ENCODE measurements around the gene CATSPER1. TPM values are rescaled to one million over a fixed set of nuclear protein-coding genes. Genes with fewer than 3 reads are reported as not detected.
A peak's percentile ranks its signal among the peaks of the same experiment; 100 is the strongest.

Gene CATSPER1
- total and polyA plus RNA-seq, 2 of the 8 experiments (the other 6 are each of a cell fraction or from before 2014, with no cell fraction given) = not detected

- FAIRE-seq = no peak
- 85% methylated on average over 14 of the region's 25 CpGs; no CpG with 5 or more reads in 1 of the 2 experiments for WGBS, 2 experiments (ENCODE audit: extremely low coverage in 1 of 2, insufficient coverage in 1 of 2, insufficient read length in 1 of 2, insufficient replicate concordance in 2 of 2, low coverage in 1 of 2, low lambda C conversion rate in 2 of 2, missing lambda C conversion rate in 1 of 2)
- no peak for TF ChIP-seq ATF2 (IDR thresholded peaks at IDR 0.05; ENCODE audit: low read length)
- TF ChIP-seq GTF2F1 (IDR thresholded peaks at IDR 0.05; ENCODE audit: borderline replicate concordance, low read depth, low read length) = no peak
- no peak for TF ChIP-seq BACH1 (IDR thresholded peaks at IDR 0.05; ENCODE audit: low read length)
- TF ChIP-seq TCF12 (IDR thresholded peaks at IDR 0.05; ENCODE audit: low read depth, low read length) = no peak
- no peak for TF ChIP-seq RXRA (IDR thresholded peaks at IDR 0.05; ENCODE audit: insufficient read depth, low read depth, low read length)
- TF ChIP-seq FOSL1 (IDR thresholded peaks at IDR 0.05; ENCODE audit: insufficient read depth, low read depth, low read length) = no peak
- TF ChIP-seq MAX (IDR thresholded peaks at IDR 0.05) = no peak
- no peak for TF ChIP-seq RAD21 (IDR thresholded peaks at IDR 0.05 in 1 of 2, conservative IDR thresholded peaks at IDR 0.05 in 1 of 2; ENCODE audit: low read depth in 2 of 2, low read length in 2 of 2)
- TF ChIP-seq JUN (IDR thresholded peaks at IDR 0.05; ENCODE audit: low read depth, low read length) = no peak
Measured at GRCh38 chr11:66020618-66021357, 5.5 kb downstream of the CATSPER1 start.

More at GRCh38 chr11:66020618-66021357, 5.5 kb downstream of the CATSPER1 start:
- no peak overlapping the region for H3K4me2 ChIP-seq (ENCODE audit: insufficient read depth in 1 of 2, low read depth in 2 of 2, low read length in 2 of 2)
- peaks cover 0 to 18% (median 5%) of the 10 kb centered on the region in 4 experiments; a peak in 4 of 7 replicates for H3K27me3 ChIP-seq (replicated peaks in 1 of 4; ENCODE audit: control insufficient read depth in 3 of 4, extremely low read depth in 1 of 4, insufficient read depth in 3 of 4, low read length in 3 of 4)
- H3K79me2 ChIP-seq (ENCODE audit: control insufficient read depth in 1 of 2, insufficient read depth in 2 of 2, low read length in 2 of 2) = no peaks in the 10 kb centered on the region
- H3K23me2 ChIP-seq (ENCODE audit: low read depth, low read length) = no peaks in the 10 kb centered on the region
- POLR2A ChIA-PET (ENCODE audit: partially characterized antibody) = interaction anchor here (1.4 kb wide), 1 partner anchor 12 kb away, joined by 4 read pairs; no protein-coding TSS in a partner anchor
- H3K79me1 ChIP-seq (ENCODE audit: low read depth, low read length) = no peaks in the 10 kb centered on the region
- H2AFZ ChIP-seq (ENCODE audit: low read length) = no peak overlapping the region
- no peak overlapping the region for H4K91ac ChIP-seq (replicated peaks; ENCODE audit: insufficient read length, low read length)
- H3K27ac ChIP-seq (ENCODE audit: low read depth, low read length) = no peak overlapping the region
- H2AK5ac ChIP-seq (ENCODE audit: low read depth, low read length) = no peak overlapping the region
- H3K56ac ChIP-seq (replicated peaks; ENCODE audit: insufficient read length, low read depth, low read length) = peak overlapping the region; percentile 30
- no peaks in the 10 kb centered on the region for H3K9me3 ChIP-seq (ENCODE audit: insufficient read depth in 2 of 2, low read depth in 1 of 2, low read length in 1 of 2)
- H2BK20ac ChIP-seq (ENCODE audit: low read length) = no peak overlapping the region
- DNase-seq (ENCODE audit: low read depth in 1 of 2, low spot score in 2 of 2) = no peak
- no peak overlapping the region for H4K5ac ChIP-seq (ENCODE audit: insufficient read length, low read depth, low read length)
- H4K8ac ChIP-seq (ENCODE audit: extremely low read depth, insufficient read depth, low read length) = peak overlapping the region; percentile 68
- no peak overlapping the region for H2BK15ac ChIP-seq (ENCODE audit: low read length)
- H3K14ac ChIP-seq (ENCODE audit: insufficient read length) = no peak overlapping the region
- no peaks in the 10 kb centered on the region for H4K20me1 ChIP-seq (replicated peaks in 1 of 2; ENCODE audit: control insufficient read depth in 1 of 2, insufficient read depth in 2 of 2, low read length in 2 of 2)
- H3K18ac ChIP-seq (ENCODE audit: extremely low read depth, low read length) = no peak overlapping the region
- no peak overlapping the region for H3K4me3 ChIP-seq (ENCODE audit: extremely low read depth in 1 of 4, insufficient read depth in 2 of 4, low read depth in 3 of 4, low read length in 4 of 4)
- CTCF ChIA-PET (ENCODE audit: partially characterized antibody) = interaction anchor here (1.0 to 4.1 kb wide), 3 partner anchors 15 to 25 kb away, joined by 4 to 34 read pairs (median 7); no protein-coding TSS in a partner anchor
- peaks cover 0 to 3% (median 1%) of the 10 kb centered on the region in 4 experiments; a peak in 1 of 7 replicates for H3K4me1 ChIP-seq (replicated peaks in 1 of 4; ENCODE audit: control insufficient read depth in 3 of 4, insufficient read depth in 4 of 4, low read length in 3 of 4)
- no peak overlapping the region for H2BK120ac ChIP-seq (replicated peaks; ENCODE audit: low read depth, low read length)
- H3K9ac ChIP-seq (replicated peaks in 1 of 4; ENCODE audit: extremely low read depth in 1 of 4, low read depth in 3 of 4, low read length in 3 of 4) = no peak overlapping the region
- no peak overlapping the region for H2BK12ac ChIP-seq (ENCODE audit: low read depth, low read length)
- no peak overlapping the region for H3K4ac ChIP-seq (replicated peaks; ENCODE audit: insufficient read length, low read depth, low read length)
- H3K23ac ChIP-seq (ENCODE audit: insufficient read length) = no peak overlapping the region
- no peak overlapping the region for H2BK5ac ChIP-seq (ENCODE audit: low read depth, low read length)
- no peaks in the 10 kb centered on the region for H3K36me3 ChIP-seq (ENCODE audit: control insufficient read depth in 2 of 4, insufficient read depth in 4 of 4, low read length in 3 of 4)
